A549 (cell line): ENCODE measurements around the gene GUCY1A1. TPM values are rescaled to one million over a fixed set of nuclear protein-coding genes. Genes with fewer than 3 reads are reported as not detected.
A peak's percentile ranks its signal among the peaks of the same experiment; 100 is the strongest.

Source experiments
- ATAC-seq, 2 experiments: fragments of 200-7000 bp in 1 of 2; fragments of >200 bp in 1 of 2; cut with Nextera tagmentation in 1 of 2; cut with Tn5 transposase in 1 of 2; 3 replicates each; pipeline versions ENCODE4 v1.8.0 to v1.9.1; 2018 to 2020; ENCODE audit warnings: mild to moderate bottlenecking in 1 of 2, moderate library complexity in 1 of 2
- CTCF ChIA-PET: fragments of 300-600 bp; sonication (Branson Sonifier 250); formaldehyde crosslinking; extraction: SDS; loops from one replicate; lab custom pipeline; 2021; ENCODE audit warnings: antibody characterized with exemption, inconsistent platforms; lab: Yijun Ruan, JAX
- POLR2A ChIA-PET: fragments of 350-600 bp; formaldehyde crosslinking; extraction: SDS; loops from one replicate; lab custom pipeline; 2021; ENCODE audit warnings: antibody characterized with exemption, inconsistent platforms; lab: Yijun Ruan, JAX
- DNase-seq, 2 experiments: peaks; one replicate each; pipeline versions ENCODE4 v3.0.0 to v3.0.0-alpha.2; 2011 to 2016; ENCODE audit warnings: low read depth in 1 of 2, low spot score in 1 of 2
- FAIRE-seq: peaks from 2 replicates; lab custom pipeline; 2011; peaks lifted over from hg19 to GRCh38; lab: Jason Lieb, UNC
- H3K27ac ChIP-seq, 2 experiments: fragments of >200 bp; sonication (Bioruptor Twin); formaldehyde crosslinking; 3 replicates each; pipeline ENCODE4 v1.5.1; 2016 to 2017
- H3K4me1 ChIP-seq: fragments of >200 bp; sonication (Bioruptor Twin); formaldehyde crosslinking; 3 replicates; pipeline ENCODE4 v1.6.1; 2016
- H3K4me2 ChIP-seq: fragments of >200 bp; sonication (Bioruptor Twin); formaldehyde crosslinking; 3 replicates; pipeline ENCODE4 v1.6.1; 2016
- H3K4me3 ChIP-seq: fragments of >200 bp; sonication (Bioruptor Twin); formaldehyde crosslinking; 3 replicates; pipeline ENCODE4 v1.5.1; 2016
- H3K9me3 ChIP-seq: fragments of >200 bp; sonication (Bioruptor Twin); formaldehyde crosslinking; 3 replicates; pipeline ENCODE4 v1.6.1; 2016
- CBX8 ChIP-seq: fragments of 200-600 bp; sonication (generic); IDR thresholded peaks from 2 replicates; pipeline ENCODE4 v1.6.1; 2016
- CHD2 ChIP-seq: fragments of 150-350 bp; IDR thresholded peaks from 2 replicates; pipeline ENCODE4 v1.6.1; 2014; ENCODE audit warnings: low read length; ENCODE audit not compliant: partially characterized antibody
- CHD4 ChIP-seq: fragments of 200-600 bp; sonication (generic); IDR thresholded peaks from 2 replicates; pipeline ENCODE4 v1.6.1; 2016; ENCODE audit warnings: antibody characterized with exemption, mild to moderate bottlenecking, borderline replicate concordance
- EHMT2 ChIP-seq: fragments of 200-600 bp; sonication (generic); IDR thresholded peaks from 2 replicates; pipeline ENCODE4 v1.6.1; 2016; ENCODE audit warnings: antibody characterized with exemption, low read depth, mild to moderate bottlenecking, moderate library complexity
- ELK1 ChIP-seq: fragments of 150-350 bp; IDR thresholded peaks from 2 replicates; pipeline ENCODE4 v1.6.1; 2014; ENCODE audit warnings: low read depth, mild to moderate bottlenecking, low read length
- ESRRA ChIP-seq: fragments of 150-350 bp; IDR thresholded peaks from 2 replicates; pipeline ENCODE4 v1.6.1; 2014; ENCODE audit warnings: mild to moderate bottlenecking, low read length, borderline replicate concordance
- GATA3 ChIP-seq: IDR thresholded peaks from 2 replicates; pipeline ENCODE4 v1.6.1; 2012; ENCODE audit warnings: borderline replicate concordance
- HEYL ChIP-seq: fragments of 250-450 bp; sonication (Bioruptor Pico); IDR thresholded peaks from 2 replicates; pipeline ENCODE4 v1.8.0; 2021; ENCODE audit warnings: mild to moderate bottlenecking, moderate library complexity
- HOXA7 ChIP-seq: fragments of 250-450 bp; sonication (Bioruptor Pico); IDR thresholded peaks from 2 replicates; pipeline ENCODE4 v1.5.0; 2020; ENCODE audit warnings: mild to moderate bottlenecking, moderate library complexity
- HOXB13 ChIP-seq: fragments of 250-450 bp; sonication (Bioruptor Pico); IDR thresholded peaks from 2 replicates; pipeline ENCODE4 v1.5.0; 2020; ENCODE audit warnings: low read depth, mild to moderate bottlenecking, moderate library complexity
- HOXB5 ChIP-seq: fragments of 250-450 bp; sonication (Bioruptor Pico); IDR thresholded peaks from 2 replicates; pipeline ENCODE4 v1.5.0; 2020; ENCODE audit warnings: mild to moderate bottlenecking, moderate library complexity
- JUN ChIP-seq, 2 experiments: fragments of >200 bp; sonication (Bioruptor Twin); formaldehyde crosslinking; IDR thresholded peaks; 2 replicates in 1 of 2; 3 replicates in 1 of 2; pipeline ENCODE4 v1.6.1; 2016 to 2017
- JUNB ChIP-seq: fragments of >200 bp; sonication (Bioruptor Twin); formaldehyde crosslinking; IDR thresholded peaks from 2 replicates; pipeline ENCODE4 v1.6.1; 2016
- MAFK ChIP-seq: fragments of 450-650 bp; IDR thresholded peaks from 2 replicates; pipeline ENCODE4 v1.6.1; 2014; ENCODE audit not compliant: partially characterized antibody
- MAZ ChIP-seq: fragments of 150-350 bp; IDR thresholded peaks from 2 replicates; pipeline ENCODE4 v1.6.1; 2014; ENCODE audit warnings: antibody characterized with exemption, low read depth, low read length, borderline replicate concordance
- MYC ChIP-seq: IDR thresholded peaks from 2 replicates; pipeline ENCODE4 v1.6.1; 2012; ENCODE audit warnings: mild to moderate bottlenecking, inconsistent platforms, low read length, improper control_type of control experiment, borderline replicate concordance
- NFE2L2 ChIP-seq: fragments of 150-350 bp; conservative IDR thresholded peaks from 2 replicates; pipeline ENCODE4 v1.6.1; 2014; ENCODE audit warnings: low read length
- PBX3 ChIP-seq: IDR thresholded peaks from 2 replicates; pipeline ENCODE4 v1.6.1; 2012
- PHF8 ChIP-seq: fragments of 200-600 bp; sonication (generic); IDR thresholded peaks from 2 replicates; pipeline ENCODE4 v1.6.1; 2016; ENCODE audit warnings: low read depth, mild to moderate bottlenecking, antibody characterized with exemption, moderate library complexity, borderline replicate concordance
- POLR2A ChIP-seq: IDR thresholded peaks from 2 replicates; pipeline ENCODE4 v1.6.1; 2012; ENCODE audit warnings: mild to moderate bottlenecking, low read length
- RFX5 ChIP-seq: fragments of 450-650 bp; IDR thresholded peaks from 2 replicates; pipeline ENCODE4 v1.7.1; 2014; ENCODE audit warnings: antibody characterized with exemption, mild to moderate bottlenecking, moderate library complexity
- TFCP2L1 ChIP-seq: fragments of 250-450 bp; sonication (Bioruptor Pico); IDR thresholded peaks from 2 replicates; pipeline ENCODE4 v1.5.0; 2021; ENCODE audit warnings: mild to moderate bottlenecking
- TP53 ChIP-seq: fragments of 250-450 bp; sonication (Bioruptor Pico); IDR thresholded peaks from 2 replicates; pipeline ENCODE4 v1.5.0; 2021; ENCODE audit warnings: mild to moderate bottlenecking, moderate library complexity
- ZC3H11A ChIP-seq: fragments of 450-650 bp; IDR thresholded peaks from 2 replicates; pipeline ENCODE4 v1.6.1; 2014; ENCODE audit warnings: antibody characterized with exemption, mild to moderate bottlenecking
- ZNF302 ChIP-seq: fragments of 250-450 bp; sonication (Bioruptor Pico); IDR thresholded peaks from 2 replicates; pipeline ENCODE4 v1.9.0; 2021; ENCODE audit warnings: inconsistent platforms, mild to moderate bottlenecking, moderate library complexity
- ZSCAN20 ChIP-seq: fragments of 250-450 bp; sonication (Bioruptor Pico); IDR thresholded peaks from 2 replicates; pipeline ENCODE4 v1.8.0; 2022; ENCODE audit warnings: mild to moderate bottlenecking, moderate library complexity
- WGBS: methylation state at CpG from one replicate; pipeline ENCODE4 v1.1.6; 2017; ENCODE audit errors: missing lambda C conversion rate; 5-methylcytosine and 5-hydroxymethylcytosine counted together
- polyA plus RNA-seq, 4 experiments: library from polyadenylated mRNA; depleted of rRNA in 3 of 4; stranded (reverse); fragments of >200 nt; fragmentation: RNase III in 1 of 4; extraction: RNeasy Plus Mini Kit Qiagen cat#74134 plus additional on column Dnase treatment in 1 of 4; gene quantifications; 2 replicates in 3 of 4; 3 replicates in 1 of 4; pipeline ENCODE4 v1.2.3, GENCODE V29; 2011 to 2017
- TF ChIP-seq, protein P1 (sequence below): fragments of 250-450 bp; sonication (Bioruptor Pico); IDR thresholded peaks from 2 replicates; pipeline ENCODE4 v1.5.0; 2021; ENCODE audit warnings: mild to moderate bottlenecking, moderate library complexity, borderline replicate concordance
- TF ChIP-seq, protein P2 (sequence below): IDR thresholded peaks from 2 replicates; pipeline ENCODE4 v1.6.1; 2012
- TF ChIP-seq, protein P3 (sequence below): fragments of >200 bp; sonication (Bioruptor Twin); formaldehyde crosslinking; IDR thresholded peaks from 3 replicates; pipeline ENCODE4 v1.5.1; 2016

Gene GUCY1A1
- polyA plus RNA-seq, 2 of the 4 experiments (the other 2 are of a cell fraction), result not detected

- Histone ChIP-seq H3K4me1 (0 out of 3 replicates have a peak, but pooled peaks cover 3% of the 10 kb centered on the region), H3K9me3 (no peaks in the 10 kb centered on the region), H3K4me3 (no peak overlapping the region), H3K4me2 (no peak overlapping the region), H3K27ac (no peak overlapping the region)
- no peak for ATAC-seq
- FAIRE-seq, result no peak
- CTCF ChIA-PET, result no interaction called here
- 71% methylated on average over 3 of the region's 3 CpGs for WGBS
- POLR2A ChIA-PET, result no interaction called here
- peak; percentile 41 for TF ChIP-seq MAFK
- no peak for TF ChIP-seq HOXB13 (CRISPR knock-in tag)
- DNase-seq, result no peak
Observed at GRCh38 chr4:155761047-155761446, 94.4 kb downstream of the GUCY1A1 start.

DNA sequence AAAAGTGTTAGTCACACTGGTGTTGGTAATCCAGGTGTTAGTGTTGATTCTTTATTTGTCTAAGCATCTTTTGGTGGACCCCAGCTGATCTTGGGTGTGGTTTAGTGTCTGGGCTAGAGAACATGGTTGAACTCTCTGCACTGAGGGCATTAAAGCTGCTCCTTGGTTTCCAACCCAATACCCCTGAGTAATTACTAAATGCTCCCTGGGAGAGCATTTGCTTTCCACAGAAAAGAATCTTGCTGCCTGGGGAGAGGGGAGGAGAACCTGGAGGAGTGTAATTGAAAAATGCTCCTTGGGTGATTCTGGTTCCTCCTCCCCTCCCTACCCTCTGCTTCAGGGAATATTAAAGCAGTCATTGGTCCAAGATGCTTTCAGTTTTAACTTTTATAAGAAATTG, 95.3 kb downstream of the GUCY1A1 start:
- no peak for FAIRE-seq
- H3K9me3 ChIP-seq, result no peaks in the 10 kb centered on the region
- H3K4me3 ChIP-seq, result no peak overlapping the region
- ChIA-PET POLR2A (no interaction called here), CTCF (no interaction called here)
- ATAC-seq, result no peak
- no peak for DNase-seq
- H3K4me2 ChIP-seq, result no peak overlapping the region
- H3K27ac ChIP-seq, result no peak overlapping the region
- 0 out of 3 replicates have a peak, but pooled peaks cover 3% of the 10 kb centered on the region for H3K4me1 ChIP-seq
- no peak for TF ChIP-seq PHF8
- TF ChIP-seq, protein P1, sequence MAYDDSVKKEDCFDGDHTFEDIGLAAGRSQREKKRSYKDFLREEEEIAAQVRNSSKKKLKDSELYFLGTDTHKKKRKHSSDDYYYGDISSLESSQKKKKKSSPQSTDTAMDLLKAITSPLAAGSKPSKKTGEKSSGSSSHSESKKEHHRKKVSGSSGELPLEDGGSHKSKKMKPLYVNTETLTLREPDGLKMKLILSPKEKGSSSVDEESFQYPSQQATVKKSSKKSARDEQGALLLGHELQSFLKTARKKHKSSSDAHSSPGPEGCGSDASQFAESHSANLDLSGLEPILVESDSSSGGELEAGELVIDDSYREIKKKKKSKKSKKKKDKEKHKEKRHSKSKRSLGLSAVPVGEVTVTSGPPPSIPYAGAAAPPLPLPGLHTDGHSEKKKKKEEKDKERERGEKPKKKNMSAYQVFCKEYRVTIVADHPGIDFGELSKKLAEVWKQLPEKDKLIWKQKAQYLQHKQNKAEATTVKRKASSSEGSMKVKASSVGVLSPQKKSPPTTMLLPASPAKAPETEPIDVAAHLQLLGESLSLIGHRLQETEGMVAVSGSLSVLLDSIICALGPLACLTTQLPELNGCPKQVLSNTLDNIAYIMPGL (CRISPR knock-in tag), result no peak
- TF ChIP-seq MAFK, result no peak
- TF ChIP-seq, protein P2, sequence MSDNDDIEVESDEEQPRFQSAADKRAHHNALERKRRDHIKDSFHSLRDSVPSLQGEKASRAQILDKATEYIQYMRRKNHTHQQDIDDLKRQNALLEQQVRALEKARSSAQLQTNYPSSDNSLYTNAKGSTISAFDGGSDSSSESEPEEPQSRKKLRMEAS, result no peak
- TF ChIP-seq MAZ, result no peak
- no peak for TF ChIP-seq TFCP2L1 (CRISPR knock-in tag)
- no peak for TF ChIP-seq CHD4
- TF ChIP-seq HOXA7 (CRISPR knock-in tag), result no peak
- TF ChIP-seq GATA3, result no peak
- TF ChIP-seq, protein P3, sequence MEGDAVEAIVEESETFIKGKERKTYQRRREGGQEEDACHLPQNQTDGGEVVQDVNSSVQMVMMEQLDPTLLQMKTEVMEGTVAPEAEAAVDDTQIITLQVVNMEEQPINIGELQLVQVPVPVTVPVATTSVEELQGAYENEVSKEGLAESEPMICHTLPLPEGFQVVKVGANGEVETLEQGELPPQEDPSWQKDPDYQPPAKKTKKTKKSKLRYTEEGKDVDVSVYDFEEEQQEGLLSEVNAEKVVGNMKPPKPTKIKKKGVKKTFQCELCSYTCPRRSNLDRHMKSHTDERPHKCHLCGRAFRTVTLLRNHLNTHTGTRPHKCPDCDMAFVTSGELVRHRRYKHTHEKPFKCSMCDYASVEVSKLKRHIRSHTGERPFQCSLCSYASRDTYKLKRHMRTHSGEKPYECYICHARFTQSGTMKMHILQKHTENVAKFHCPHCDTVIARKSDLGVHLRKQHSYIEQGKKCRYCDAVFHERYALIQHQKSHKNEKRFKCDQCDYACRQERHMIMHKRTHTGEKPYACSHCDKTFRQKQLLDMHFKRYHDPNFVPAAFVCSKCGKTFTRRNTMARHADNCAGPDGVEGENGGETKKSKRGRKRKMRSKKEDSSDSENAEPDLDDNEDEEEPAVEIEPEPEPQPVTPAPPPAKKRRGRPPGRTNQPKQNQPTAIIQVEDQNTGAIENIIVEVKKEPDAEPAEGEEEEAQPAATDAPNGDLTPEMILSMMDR, result no peak
- TF ChIP-seq EHMT2, result no peak
- no peak for TF ChIP-seq MYC
- no peak for TF ChIP-seq NFE2L2
- no peak for TF ChIP-seq RFX5
- TF ChIP-seq CBX8, result no peak
- TF ChIP-seq ZC3H11A, result no peak

DNA sequence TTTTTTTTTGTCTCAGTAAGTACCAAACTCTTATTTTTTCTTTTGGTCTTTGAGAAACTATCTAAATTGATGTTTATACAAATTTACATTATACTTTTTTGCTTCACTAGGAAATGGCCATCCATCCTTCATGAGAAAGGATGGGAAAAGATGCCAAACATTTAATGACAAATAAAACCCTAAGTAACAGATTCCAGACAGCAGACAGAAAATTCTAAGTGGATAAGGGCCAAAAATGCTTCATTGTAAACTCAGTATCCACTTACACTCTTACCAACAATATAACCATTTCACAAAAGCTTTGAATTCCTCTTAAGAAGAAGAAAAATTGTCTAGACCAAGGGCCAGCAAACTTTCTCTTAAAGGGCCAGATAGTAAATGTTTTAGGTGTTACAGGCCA, 95.7 kb downstream of the GUCY1A1 start:
- ChIA-PET POLR2A (no interaction called here), CTCF (no interaction called here)
- no peak for DNase-seq
- no peak for FAIRE-seq
- ATAC-seq, result no peak
- no peak overlapping the region for H3K4me3 ChIP-seq
- no peaks in the 10 kb centered on the region for H3K9me3 ChIP-seq
- no peak overlapping the region for H3K4me2 ChIP-seq
- no peak overlapping the region for H3K27ac ChIP-seq
- TF ChIP-seq JUNB, result no peak
- no peak for TF ChIP-seq ZNF302 (CRISPR knock-in tag)
- no peak for TF ChIP-seq HOXB5
- TF ChIP-seq MAZ, result no peak
- TF ChIP-seq PBX3, result no peak
- TF ChIP-seq POLR2A, result no peak
- no peak for TF ChIP-seq ELK1
- no peak for TF ChIP-seq CHD2
- TF ChIP-seq HOXA7 (CRISPR knock-in tag), result no peak
- TF ChIP-seq, protein P2, result no peak
- TF ChIP-seq HEYL (CRISPR knock-in tag), result no peak
- TF ChIP-seq JUN (IDR thresholded peaks at IDR 0.05), result no peak
- TF ChIP-seq ZSCAN20 (CRISPR knock-in tag), result no peak
- TF ChIP-seq MAFK, result no peak
- no peak for TF ChIP-seq ESRRA
- TF ChIP-seq TP53 (CRISPR knock-in tag), result no peak
- 0 out of 3 replicates have a peak, but pooled peaks cover 3% of the 10 kb centered on the region for H3K4me1 ChIP-seq
